Stimulated activated CD4-positive, alpha-beta T cell treated with anti-CD3 and anti-CD28 coated beads, Interleukin-1b, Interleukin-23, amount 100 ng/mL, for 24 hours (primary cell): Measurements from ENCODE around the gene AK4.

ENCODE experiments used
- DNase-seq, 4 experiments: peaks; one replicate each; pipeline ENCODE4 v3.0.0-alpha.2; 2020; ENCODE audit warnings: low read depth in 4 of 4, low spot score in 1 of 4

AK4 gene

GRCh38 chr1:65175171-65176055 lies 27.4 kb downstream of the AK4 start:
- DNase-seq = no peak

GRCh38 chr1:65176056-65176450 lies 28.1 kb downstream of the AK4 start:
- DNase-seq = no peak

GRCh38 chr1:65176591-65176990 lies 28.6 kb downstream of the AK4 start:
- no peak for DNase-seq

GRCh38 chr1:65177457-65177856 lies 29.5 kb downstream of the AK4 start:
- no peak for DNase-seq

DNA sequence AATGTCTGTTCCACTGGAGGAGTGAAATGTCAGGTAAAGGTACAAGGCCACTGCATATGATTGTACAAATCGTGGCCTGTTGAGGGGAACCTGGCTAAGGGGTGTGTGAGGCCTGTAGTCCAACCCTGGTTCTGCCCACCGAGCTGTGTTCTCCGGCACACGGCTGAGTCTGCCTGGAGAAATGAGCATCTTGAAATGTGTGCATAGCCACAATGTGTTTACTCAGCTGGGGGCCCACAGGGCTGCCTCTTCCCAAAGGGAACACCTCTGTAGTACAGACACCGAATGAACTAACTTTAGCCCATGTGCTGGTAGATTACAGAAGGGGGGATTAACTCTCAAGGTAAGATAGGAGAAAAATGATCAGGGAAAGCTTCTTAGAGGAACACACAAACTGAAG lies 30.2 kb downstream of the AK4 start:
- no peak for DNase-seq

DNA sequence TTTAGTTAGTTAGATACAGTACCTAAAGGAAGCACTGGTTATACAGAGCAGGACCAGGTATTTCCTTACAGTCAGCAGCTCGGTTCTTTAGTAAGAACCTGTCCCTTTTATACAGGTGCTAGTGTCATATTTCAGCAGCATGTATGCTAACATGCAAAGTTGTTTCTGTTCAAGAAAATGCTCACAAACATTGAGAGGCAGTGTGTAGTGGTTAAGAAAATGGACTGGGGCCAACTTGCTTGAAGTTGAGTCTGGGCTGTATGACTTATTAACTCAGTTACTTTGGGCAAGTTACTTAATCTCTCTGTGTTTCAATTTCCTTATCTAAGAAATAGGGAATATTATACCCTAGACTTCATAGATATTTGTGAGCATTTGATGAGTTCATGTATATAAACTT lies 31.1 kb downstream of the AK4 start:
- DNase-seq = no peak

GRCh38 chr1:65180977-65181376 lies 33.0 kb downstream of the AK4 start:
- no peak for DNase-seq

DNA sequence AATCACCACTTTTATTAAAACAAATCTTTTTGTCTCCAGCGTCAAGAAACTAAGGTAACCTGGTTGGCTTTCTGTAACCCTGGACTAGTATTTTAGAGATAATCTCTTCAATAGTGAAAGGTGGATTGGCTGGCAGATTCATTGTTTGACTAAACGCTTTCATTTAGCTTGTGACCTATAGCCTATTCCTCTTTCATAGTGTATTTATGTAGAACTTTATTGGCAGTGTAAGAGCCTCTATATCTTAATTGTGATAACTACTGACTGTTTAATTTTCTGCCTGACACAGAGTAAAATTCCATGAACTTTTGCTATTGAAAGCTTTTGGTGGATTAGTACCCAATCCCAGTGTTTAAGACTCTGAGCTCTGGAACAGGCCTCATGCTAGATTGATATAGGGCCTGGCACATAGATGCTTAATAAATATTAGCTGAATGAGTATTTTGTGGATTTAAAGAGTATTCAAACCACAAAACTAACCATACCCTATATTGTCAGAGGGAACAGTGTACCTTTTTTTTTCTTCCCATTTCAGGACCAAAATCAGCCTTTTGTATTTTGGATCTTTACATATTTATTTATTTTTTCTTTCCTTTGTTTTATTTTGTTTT lies 34.8 kb downstream of the AK4 start:
- no peak for DNase-seq

DNA sequence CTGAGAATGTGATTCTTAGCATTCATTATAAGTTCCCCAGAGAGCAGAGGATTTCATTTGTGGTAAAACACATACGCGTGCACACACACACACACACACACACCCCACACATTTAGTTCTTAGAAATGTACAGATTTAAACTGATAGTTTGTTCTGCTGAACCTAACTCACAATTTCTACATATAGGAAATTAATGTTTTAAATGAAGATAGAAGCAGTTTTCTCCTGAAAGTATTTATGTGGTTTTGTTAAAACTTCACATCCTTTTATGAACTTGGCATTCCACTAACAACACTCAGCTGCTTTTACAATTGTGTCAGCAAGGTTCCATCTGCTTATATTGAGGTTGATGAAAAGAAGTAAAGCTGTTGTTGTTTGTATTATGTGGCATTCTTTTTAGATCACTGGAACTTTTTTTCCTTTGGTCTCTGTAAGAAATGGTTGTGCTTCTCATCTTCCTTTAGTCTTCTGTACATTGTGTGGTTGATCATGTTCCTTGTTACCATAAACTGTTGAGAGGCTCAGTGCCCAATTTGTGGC lies 41.6 kb downstream of the AK4 start:
- no peak for DNase-seq

DNA sequence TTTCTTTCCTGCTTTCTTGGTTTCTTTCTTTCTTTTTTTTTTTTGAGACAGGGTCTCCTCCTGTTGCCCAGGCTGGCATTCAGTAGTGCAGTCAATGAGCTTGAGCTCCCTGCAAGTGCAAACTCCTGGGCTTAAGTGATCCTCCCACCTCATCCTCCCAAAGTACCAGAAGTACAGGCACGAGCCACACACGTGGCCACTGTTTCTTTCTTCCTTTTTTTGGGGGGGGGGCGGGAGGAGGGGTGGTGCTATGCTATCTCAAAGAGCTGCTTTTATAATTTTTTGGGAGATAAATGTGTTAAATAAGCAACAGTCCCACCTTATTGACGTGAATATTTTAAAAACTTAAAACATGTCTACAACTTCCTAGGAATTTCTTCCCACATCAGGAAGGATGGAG lies 42.2 kb downstream of the AK4 start:
- DNase-seq = no peak

- no peak for DNase-seq
These were observed 45.2 kb downstream of the AK4 start for GRCh38 chr1:65193129-65193695.

- DNase-seq = no peak
These were observed 47.8 kb downstream of the AK4 start for GRCh38 chr1:65195495-65196417.

- no peak for DNase-seq
These were observed 48.9 kb downstream of the AK4 start for GRCh38 chr1:65196926-65197325.

DNA sequence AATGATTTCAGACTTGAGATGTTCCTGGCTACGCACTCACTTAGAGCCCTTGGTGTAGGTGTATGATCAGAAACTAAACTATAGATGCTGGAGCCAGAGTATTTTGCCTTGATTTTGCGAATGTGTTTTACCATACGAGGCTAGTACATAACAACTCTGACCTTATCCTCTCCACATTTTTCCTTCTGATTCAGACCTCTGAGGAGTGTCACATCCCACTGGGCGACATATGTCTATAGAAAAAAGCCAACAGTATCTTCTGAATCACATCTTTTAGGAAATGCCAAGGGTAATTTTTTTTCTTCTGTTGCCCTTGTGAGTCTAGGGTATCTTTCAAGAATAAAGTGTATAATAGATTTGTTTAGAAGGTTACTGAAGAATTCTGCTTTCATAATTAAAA lies 49.6 kb downstream of the AK4 start:
- DNase-seq = no peak

GRCh38 chr1:65198096-65198495 lies 50.1 kb downstream of the AK4 start:
- no peak for DNase-seq

DNA sequence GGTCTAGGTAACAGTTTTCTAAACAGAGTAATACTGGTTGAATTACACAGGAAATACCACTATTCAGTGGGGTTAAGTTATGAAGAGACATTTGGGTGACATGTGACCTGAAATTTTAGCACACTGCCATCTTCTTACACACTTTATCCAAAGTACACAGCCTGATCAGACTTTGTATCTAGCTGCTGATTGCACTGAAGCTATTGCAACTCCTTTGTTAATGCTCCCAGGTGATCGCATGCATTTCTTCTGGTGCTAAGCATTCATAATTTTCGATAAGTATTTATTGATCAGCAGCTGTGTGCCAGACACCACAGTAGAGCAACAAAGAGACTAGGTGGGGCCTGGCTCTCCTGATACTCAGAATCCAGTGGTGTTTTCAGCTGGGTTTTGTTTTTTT lies 52.4 kb downstream of the AK4 start:
- no peak for DNase-seq

DNA sequence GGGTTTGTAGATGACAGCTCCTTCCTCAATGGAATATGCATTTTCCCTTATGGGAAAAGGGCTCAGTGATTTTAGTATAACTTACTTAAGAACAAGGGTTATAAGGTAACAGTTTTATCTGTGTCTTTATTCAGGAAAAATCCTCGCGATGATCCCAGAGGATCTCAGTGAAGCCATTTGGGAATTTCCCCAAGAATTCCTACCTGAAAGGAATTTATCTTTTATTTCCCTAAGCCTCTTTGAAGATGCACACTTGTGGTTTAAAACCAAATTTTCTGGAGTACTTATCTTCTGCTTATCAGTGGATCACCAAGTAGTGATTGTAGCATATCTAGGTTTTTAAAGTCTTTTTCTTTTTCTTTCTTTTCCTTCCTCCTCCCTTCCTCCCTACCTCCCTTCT lies 58.8 kb downstream of the AK4 start:
- no peak for DNase-seq

DNA sequence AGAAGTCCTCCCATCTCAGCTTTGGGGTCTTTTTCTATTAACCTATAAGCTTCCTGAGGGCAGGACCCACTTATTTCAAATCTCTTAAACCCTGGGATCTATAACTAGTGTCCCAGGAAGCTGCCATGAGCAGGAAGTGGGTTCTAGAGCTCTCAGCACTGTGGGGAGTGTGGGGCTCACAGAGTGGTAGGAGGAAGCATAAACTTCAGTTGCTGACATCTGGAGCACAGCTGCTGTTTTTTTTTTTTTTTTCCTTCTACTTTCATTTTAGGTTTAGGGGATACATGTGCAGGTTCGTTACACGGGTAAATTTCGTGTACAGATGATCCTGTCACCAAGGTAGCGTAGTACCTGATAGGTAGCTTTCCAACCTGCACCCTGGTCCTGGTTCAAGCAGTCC lies 59.3 kb downstream of the AK4 start:
- no peak for DNase-seq

- no peak for DNase-seq
These were observed 60.6 kb downstream of the AK4 start for GRCh38 chr1:65208563-65208973.

DNA sequence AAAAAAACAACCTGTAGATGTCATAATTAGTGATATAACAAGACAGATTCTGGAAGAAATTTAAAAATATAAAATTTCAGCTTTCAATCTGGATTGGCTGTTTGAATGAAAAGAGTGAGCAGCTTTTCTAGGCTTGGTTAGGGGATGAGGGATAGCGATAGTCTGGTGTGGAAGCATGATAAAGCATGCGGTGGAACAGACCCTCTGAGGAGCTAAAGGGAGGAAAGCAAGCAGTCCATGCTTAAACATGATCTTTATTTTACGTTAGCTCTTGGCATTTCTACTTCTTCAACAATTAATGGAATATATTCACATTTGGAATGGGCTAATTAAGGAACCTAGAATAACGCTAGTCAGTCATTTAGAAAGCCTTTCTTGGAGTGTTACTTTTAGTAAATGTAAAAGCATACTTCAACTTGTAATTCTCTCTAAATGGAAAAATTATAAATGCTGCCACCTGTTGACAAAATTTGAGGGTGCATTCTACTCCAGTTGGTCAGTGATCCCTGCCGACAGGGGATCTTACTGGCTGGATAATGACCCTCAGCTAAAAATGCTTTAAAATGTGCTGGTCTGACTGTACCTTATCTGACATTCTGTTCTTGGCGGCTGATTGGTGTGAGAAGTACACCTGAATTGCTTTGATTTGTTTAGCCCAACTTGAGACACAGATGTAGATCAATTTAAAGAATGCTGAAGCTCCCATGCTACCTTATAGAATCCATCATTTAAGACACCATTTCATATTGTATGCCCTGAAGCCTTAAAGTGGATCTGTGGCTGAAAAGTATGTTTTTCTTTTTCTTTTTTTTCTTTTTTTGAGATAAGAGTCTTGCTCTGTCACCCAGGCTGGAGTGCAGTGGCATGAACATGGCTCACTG lies 61.2 kb downstream of the AK4 start:
- no peak for DNase-seq
